GM21619 (cell line): ENCODE results near the gene ENAH.
"Not testable (repeated sequence)": the region's sequence is repeated elsewhere in the genome, so short reads cannot be mapped to it uniquely, and the experiment has no call there.

ENCODE experiments used
- ATAC-seq: cut with Tn5 transposase; IDR thresholded peaks from one replicate; pipeline ENCODE4 v1.9.1; 2021; ENCODE audit not compliant: unreplicated experiment

The ENAH gene

DNA sequence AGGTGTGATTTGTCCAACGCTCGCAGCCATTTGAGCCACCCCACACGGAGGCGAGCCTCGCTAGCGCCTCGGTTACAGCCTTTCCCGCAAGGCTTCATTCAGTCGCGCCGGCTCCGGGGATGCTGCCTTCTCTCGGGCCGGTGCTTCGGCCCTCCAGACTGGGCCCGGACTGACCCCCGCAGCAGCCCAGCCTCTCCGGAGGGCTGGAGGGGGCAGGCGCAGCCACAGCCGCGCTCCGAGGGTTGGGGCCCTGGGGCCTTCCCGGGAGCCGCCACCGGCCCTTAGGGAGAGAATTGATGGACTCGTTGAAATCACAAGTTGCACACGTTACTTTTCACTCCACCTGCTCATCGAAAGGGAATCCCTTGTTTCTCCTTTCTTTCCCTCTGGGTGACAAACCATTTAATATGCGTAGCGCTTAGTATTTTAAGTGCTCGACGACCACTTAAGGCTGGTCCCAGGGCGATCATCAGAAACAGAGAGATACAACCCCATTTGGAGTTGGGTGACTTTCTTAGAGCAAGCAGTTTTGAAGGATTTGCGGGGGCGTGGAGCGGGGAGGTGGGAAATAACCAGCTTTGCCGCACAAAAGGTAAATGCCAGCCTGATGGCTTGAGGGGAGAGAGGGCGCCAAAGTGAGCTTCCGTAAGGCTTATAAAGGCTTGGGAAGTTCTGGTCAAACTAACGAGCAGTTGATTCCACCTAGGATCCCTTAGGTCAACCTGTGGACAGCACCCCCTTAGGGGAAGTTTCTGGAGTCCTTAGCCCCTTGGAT lies 24.6 kb upstream of the ENAH start:
- no peak for ATAC-seq

DNA sequence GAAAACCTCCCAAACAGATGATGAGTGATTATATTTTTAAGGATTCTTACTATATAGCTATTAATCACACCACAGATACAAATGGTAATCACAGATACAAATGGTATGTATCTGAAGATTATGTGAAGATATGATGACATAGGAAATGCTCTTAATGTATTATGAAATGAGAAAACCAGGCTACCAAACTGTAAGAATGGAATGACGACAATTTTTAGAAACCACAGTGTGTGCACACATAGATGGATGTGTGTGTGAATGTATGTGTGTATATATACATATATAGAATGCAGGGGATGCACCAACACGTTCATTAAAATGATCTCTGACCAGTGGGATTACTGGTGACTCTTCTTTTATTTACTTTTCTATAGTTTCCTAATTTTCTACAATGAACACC lies 21.5 kb upstream of the ENAH start:
- no peak for ATAC-seq

DNA sequence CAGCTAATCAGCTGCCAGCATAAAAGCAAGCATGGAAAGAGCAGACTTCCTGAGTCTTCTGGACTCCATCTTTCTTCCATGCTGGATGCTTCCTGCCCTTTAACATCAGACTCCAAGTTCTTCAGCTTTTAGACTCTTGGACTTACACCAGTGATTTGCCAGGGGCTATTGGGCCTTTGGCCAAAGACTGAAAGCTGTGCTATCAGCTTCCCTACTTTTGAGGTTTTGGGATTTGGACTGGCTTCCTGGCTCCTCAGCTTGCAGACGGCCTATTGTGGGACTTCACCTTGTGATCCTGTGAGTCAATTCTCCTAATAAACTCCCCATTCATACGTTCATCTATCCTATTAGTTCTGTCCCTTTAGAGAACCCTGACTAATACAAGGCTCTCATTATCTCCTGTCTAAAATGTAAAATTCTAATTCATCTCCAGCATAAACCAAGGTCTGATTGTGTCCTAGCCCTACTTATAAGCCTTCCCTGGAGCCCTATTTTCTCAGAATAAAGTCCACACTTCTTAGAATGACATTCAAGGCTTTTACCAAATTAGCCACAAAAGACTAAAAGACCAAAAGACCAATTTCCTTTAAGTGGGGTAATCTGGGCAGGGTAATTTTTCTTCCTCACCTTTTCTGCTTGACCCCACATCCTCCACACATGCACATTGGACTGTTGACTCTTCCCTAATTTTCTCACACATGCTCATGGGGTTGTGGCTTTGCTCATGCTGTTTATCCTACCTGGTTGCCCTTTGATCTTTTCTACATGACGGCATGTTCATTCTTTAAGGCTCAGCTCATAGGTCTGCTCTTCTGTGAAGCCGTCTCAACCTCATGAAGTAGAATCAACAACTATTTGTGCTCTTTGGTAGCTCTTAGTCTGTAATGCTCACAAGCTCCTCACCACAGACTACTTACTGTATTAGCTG lies 18.1 kb upstream of the ENAH start:
- ATAC-seq, result no peak

DNA sequence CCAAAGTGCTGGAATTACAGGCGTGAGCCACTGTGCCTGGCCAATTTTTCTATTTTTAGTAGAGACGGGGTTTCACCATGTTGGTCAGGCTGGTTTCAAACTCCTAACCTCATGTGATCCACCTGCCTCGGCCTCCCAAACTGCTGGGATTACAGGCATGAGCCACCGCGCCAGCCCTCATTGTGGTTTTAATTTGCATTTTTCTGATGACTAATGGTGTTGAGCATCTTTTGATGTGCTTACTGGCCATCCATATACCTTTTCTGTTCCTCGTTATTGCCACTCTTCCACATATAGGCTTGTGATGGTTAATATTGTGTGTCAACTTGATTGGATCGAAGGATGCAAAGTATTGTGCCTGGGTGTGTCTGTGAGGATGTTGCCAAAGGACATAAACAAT lies 17.4 kb upstream of the ENAH start:
- ATAC-seq, result no peak

DNA sequence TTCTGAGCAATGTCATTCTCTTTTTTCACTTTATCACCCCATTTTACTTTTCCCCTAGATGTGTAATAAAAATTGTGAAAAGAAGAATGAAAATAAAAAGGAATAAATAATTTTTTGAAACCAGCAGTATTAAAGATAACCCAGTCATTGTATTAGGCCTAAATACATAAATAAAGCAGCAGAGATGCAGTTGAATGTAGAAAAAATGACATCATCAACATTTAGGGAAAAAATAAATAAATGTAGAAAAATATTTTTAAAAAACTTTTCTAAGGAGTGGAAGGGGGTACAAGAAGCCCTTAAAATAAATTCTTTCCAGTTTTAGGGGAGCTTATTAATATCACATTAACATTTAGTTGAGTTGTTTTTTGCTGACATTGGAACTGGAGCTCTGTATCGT lies 15.3 kb upstream of the ENAH start:
- no peak for ATAC-seq

DNA sequence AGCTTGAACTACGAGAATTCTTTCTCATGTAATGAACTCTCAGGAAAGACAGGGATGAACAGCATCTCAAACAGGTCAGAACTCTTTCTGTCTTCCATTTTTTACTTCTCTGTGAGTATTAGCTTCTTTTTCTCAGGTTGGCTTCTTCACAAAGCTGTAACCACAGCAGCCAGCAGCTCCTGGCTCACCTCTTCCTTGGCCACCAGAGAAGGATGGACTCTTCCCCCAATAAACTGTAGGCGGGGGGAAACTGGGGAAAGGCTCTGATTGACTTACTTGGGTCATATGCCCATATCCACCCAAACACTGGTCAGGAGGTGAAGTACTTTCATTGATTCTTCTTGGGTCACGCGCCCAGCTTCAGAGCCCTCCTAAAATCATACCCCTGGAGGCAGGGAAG lies 14.4 kb upstream of the ENAH start:
- no peak for ATAC-seq

DNA sequence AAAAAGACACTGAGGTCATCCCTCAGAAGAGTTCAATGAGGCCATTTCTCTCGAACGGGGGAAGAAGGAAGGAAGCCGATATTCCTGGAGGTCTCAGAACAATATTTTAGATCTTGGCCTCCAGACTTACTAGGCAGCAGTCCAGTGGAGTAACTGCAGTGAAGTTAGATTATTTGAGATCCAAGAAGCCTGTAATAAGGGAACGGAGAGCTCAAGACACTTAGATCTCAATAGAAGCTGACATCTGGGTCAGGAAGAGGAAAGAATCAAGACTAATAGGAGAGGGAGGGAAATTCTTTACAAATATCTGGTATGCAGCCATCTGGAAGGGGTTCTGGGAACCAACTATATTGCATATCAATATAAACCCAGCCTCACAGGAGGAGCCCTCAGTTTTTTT lies 13.6 kb upstream of the ENAH start:
- ATAC-seq, result no peak

DNA sequence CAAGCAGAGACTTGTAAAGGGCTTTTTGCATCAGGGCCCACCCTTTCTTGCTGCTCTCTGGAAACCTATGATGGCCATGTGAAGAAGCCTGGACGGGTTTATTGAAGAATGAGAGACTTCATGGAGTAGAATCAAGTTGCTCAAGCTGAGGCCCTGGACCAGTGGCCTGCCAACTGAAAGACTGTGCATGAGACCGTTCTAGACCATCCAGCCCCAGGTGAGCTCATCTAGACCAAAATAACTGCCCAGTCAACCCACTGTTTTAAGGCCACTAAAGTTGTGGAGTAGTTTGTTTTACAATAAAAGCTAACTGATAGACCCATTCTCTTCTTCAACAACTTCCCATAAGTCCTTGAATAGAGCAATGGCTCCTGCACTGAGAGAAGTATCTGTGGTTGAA lies 11.8 kb upstream of the ENAH start:
- no peak for ATAC-seq

DNA sequence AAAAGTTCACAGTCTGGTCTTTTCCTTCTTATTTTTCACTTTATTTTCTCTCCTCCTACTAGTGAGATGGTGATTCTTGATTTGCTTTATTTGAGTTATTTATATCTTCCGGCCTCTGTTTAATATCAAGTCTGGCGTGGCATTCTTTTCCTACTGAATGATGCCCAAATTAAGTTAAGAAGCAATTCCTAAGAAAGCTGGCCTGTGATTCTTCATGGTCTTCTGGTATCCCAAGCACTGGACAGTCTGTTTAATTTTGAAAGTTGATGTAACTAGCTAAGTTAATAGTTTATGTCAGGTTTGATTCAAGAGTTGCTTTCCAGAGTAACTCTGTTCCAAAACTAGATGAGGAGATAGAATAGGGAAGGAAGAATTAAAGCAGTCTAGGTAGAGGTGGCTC lies 9.2 kb upstream of the ENAH start:
- no peak for ATAC-seq

DNA sequence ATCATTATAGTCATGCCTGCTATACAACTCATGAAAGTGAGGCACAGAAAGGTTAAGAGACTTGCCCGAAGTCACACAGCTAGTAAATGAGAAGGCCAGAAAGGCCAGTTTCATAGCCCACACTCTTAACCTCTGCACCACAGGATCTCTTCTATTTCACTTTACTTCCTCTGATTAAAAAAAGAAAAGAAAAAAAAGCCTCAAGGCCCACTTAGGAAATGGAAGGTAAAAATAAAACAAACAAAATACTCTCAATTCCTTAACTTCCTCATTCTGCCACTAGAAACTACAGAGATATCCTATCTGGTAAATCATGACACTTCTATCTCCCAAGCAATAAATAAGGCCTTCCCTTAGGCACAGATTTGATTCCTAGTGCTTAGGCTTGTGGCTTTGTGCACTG lies 7.6 kb upstream of the ENAH start:
- no peak for ATAC-seq

DNA sequence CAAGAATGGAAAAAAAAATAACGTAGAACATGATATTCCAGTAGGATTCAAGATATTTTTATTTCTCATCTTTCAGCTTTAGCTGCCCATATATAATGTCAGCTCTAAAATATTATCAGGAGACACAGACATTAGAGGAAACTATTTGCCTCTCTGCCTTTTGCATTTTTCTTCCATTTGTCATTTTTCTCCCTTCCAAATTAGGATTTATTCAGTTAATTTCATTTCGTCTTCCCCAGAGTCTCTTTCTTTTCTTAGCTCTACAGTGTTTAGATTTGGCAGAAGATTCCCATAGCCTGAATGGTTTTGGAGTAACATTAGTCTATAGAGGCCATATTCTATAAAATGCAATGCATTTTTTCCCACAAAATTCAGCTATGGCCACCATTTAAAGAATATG lies 5.1 kb upstream of the ENAH start:
- ATAC-seq, result no peak

DNA sequence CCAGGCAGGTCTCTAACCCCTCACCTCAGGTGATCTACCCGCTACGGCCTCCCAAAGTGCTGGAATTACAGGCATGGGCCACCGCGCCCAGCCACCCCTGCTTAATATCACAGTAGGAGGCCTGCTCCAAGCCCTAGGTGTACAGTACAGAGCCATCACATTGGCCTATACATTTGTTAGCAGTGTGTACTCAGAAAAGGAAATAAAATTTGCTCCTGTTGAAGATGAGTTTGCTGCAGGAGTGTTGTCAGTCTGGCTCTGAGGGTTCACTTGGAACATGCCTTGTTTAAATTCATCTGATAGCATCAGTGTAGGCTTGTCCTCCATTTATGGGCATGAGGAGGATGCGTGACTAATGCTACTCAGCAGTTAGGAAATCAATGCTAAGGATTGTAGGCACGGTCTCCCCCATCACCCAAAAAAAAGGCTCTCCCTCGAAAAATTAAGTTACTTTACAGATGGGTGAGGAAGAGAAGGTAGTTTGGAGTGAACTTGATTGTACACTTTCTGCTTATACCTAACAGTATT lies 4.6 kb upstream of the ENAH start:
- no peak for ATAC-seq

DNA sequence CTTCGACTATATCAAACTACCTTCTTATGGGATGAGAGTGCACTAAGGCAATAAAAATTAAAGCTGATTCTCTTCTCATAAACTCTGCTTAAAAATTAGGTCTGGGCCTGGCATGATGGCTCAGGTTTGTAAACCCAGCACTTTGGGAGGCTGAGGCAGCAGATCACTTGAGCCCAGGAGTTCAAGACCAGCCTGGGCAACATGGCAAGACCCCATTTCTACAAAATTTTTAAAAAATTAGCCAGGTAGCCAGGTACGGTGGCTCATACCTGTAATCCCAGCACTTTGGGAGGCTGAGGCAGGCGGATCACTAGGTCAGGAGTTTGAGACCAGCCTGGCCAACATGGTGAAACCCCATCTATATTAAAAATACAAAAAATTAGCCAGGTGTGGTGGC lies 3.3 kb upstream of the ENAH start:
- ATAC-seq, result not testable (repeated sequence)

DNA sequence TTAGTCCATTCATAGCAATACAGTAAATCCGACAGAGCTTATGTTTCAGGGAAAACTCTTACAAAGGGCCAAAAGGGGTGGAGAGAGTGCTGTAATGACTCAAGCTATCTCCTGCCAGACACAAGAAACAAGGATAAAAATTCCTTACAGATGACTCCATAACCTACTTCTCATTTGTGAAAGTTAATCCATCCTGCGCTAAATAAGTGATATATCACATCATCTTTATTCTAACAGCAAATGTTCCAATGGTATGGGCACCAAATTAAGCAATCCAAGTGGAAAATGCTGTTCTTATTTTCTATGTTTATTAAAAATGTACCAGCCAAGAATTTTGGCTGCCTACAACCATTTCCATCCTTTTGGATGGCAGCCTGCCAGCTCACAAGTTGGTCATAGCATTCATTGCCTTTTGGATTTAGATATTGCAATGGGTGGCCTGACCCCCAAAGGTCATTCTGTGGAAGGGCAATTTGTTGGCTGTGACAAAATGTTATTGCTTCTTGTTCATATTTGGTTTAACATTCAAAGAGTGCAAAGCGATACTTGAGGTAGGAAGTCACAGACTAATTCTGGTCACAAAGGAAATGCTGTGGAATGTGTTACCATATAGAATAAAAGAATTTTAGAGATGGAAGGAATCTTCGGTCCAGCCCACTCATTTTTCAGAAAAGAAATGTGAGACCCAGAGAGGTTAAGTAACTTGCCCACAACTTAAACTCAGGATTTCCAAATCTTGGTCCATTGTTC lies 2.8 kb upstream of the ENAH start:
- ATAC-seq, result no peak

DNA sequence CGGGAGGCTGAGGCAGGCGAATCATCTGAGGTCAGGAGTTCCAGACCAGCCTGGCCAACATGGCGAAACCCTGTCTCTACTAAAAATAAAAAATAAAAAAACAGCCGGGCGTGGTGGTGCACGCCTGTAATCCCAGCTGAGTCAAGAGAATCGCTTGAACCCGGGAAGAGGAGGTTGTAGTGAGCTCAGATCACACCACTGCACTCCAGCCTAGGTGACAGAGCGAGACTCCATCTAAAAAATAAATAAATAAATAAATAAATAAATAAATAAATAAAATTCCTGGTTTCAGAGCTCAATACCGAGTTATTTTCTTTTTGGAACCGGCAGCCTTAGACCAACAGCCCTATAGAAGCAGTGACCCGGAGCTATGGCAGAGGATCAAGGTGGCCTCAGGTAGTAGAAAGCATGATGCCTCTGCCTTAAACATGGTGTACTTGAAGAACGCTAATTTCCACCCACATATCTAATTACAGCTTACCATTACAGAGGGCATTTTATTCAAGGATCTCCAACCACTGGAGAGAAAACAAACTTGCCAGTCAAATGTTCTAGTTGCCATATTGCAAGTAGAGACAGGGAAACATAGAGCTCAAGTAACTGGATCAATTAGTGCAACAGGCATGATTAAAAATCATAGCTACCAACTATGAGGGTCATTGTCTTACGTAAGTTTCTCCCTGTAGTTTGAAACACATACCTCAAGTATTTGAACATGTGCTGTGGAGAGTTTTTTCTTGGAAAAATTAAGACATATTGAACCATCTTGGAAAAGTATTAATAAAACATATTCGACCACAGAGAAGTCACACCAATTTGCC lies 2.0 kb upstream of the ENAH start:
- no peak for ATAC-seq

DNA sequence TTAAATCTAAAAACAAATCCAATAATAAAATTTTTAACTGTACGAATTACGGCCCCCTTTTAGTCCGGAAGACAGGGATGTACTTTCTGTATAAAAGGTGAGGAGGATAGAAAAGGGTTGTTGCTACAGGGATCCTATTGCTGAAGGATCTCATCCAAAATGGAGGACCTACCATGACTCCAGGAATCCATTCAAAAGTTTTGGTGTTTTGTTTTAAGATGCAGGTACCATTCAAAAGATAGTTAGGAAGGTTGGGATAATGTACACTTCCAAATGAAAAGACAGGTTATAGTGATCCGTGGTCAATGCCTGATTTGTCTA lies 1.3 kb upstream of the ENAH start:
- no peak for ATAC-seq

DNA sequence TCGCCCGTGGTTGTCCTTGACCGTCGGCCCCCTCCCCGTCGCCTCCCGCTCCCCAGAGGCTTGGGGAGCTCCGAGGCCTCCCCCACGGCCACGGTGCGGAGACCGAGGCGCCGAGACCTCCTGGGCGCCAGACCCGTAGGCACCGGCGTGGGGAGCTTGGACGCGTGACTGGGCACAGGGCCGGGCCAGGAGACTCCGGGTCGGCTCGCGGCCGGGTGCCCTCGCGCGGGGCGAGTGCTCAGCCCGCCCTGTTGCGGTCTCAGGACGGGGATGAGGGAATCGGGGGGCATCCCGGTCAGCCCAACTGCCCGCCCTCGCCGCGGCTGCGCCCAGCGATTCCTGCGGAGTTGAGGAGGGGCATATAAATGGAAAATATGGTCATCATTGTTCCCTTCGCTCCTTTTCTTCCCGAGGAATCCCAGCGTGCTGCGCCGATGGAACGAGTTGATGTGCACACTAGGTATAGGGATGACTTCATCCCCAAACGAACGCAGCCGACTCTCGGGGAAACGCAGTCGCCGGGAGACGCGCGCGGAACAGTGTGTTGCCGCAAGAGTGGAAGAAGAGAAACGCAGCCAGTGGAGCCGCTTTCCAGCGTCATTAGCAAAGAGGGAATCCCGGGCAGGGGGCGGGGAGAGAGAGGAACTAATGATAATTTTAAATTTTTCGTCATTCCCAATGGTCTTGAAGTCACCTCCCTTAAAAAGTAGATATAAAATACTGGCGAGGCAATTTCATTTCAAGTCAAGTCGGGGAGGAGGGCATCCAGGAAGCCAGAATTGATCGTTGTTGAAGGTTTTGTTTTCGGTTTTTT lies 747 bp upstream of the ENAH start:
- ATAC-seq, result no peak

DNA sequence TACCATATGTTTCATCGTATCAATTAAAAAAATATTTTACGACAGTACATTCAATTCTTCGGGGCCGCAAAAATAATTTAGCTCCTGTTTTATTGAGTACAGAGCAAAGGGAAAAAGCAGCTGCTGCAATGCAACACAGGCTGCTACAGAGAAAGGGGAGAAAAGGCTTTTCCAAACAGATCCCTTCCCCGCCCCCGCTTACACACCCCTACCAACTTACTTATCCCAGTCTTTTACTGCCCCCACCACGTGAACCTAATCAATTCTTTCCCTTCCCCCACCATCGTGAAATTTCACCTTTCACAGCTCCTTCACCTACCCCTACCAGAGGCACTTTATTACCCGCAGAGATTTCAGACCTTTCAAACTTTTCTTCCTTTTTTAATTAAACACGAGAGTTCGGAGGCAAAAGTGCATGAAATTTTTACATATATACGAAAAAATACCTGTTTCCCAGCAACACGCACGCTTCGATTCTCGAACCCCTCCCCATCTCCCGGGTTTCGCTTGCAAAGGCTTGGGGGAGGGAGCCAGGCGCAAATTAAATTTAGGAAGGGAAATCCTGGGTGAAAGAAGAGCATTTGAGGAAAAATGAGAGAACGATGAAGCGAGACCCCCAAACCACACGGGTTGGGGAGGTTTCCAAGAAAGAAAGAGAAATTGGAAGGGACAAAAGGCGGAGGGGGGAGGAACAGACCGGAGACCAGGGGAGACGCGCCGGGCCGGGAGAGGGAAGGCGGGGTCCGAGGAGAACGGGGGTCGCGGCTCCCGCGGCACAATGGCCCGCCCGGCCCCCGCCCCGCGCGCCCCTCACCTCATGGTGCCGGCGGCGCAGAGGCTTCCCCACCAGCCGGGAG lies 823 bp downstream of the ENAH start:
- no peak for ATAC-seq

DNA sequence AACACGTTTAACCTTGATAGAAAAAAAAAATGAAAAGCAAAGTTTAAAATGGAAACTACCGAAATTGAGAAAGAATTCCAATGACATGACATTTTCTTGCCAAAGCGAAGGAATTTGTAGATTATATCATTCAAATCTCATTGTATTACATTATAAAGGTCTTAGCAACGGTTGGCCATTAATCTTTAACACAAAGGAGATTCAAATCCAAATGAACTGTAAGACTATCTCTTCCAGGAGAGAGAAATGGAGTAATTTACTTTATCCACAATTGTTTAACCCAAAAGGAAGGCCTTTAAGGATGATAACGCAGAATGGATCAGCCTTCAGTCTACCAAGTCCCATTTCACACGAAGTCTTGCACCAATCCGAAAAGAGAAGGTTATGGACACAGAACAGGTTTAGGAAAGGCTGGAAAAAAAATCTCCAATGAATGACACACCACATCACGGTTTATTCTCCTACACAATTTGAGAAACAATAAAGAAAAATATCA lies 1.5 kb downstream of the ENAH start:
- no peak for ATAC-seq
